A549 treated with Mapracorat at 1 μM for 4 hours (cell line): Measurements from ENCODE around the gene ZNF366. TPM values are rescaled to one million over a fixed set of nuclear protein-coding genes. Genes with fewer than 3 reads are reported as not detected.

Experiments
- total RNA-seq: library from RNA; stranded (reverse); fragments of 200-300 nt; extraction: Qiagen RNA extraction; gene quantifications from 5 replicates; pipeline ENCODE4 v1.2.3, GENCODE V29; 2022

The ZNF366 gene
- not detected in 5 replicates for total RNA-seq

GRCh38 chr5:72507231-72507906 is at the start of gene ZNF366:
TSS of gene ZNF366 (minus strand) at chr5:72507410. CDS start at chr5:72461496, 45,914 bp downstream.

Other genes with a start within 250 kb of the ZNF366 start
- 51.0 to 55.0 TPM (median 53.0 TPM) in 5 replicates for gene MRPS27, start 187.2 kb downstream of the ZNF366 start, total RNA-seq
- 9.7 to 10.8 TPM (median 10.4 TPM) in 5 replicates for gene PTCD2, start 187.0 kb downstream of the ZNF366 start, total RNA-seq